ENCODE data around the gene RANBP10. TPM values are rescaled to one million over a fixed set of nuclear protein-coding genes. Genes with fewer than 3 reads are reported as not detected.

Gene RANBP10
- total and polyA plus RNA-seq, 9 of the 15 experiments (the other 6 are each of a cell fraction or from before 2014, with no cell fraction given), result 0.61 to 19.3 (median 5.9) TPM

DNA sequence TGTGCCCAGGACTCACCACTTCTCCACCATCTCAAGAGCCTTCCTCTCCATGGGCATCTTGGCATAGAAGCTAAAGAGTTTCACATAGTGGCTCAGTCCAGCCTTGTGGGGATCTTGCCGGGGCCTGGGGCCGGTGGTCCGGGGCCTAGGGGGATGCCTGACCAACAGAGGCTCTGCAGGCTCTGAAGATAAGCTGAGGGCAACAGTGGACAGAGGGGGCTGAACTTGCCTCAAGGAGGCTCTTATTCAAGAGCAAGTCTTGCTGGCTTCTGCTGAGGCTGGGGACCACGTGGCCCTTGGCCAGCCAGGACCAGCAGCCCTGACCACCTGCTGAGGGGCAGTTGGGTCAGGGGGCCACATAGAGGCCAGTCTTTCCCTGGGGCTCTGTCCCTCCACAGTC is 22.3 kb upstream of the RANBP10 start:
- Histone ChIP-seq H2AFZ (ENCODE audit: low read depth, low read length) (no peak overlapping the region), H3K36me3 (ENCODE audit: control insufficient read depth, insufficient read depth, low read length) (peaks cover 58% of the 10 kb centered on the region; the same call in 2 of the 3 replicates), H3K79me2 (ENCODE audit: control insufficient read depth, insufficient read depth, low read length) (peaks cover 16% of the 10 kb centered on the region), H3K4me2 (ENCODE audit: insufficient read depth, low read length) (no peak overlapping the region), H4K20me1 (replicated peaks; ENCODE audit: control insufficient read depth, insufficient read depth, low read length) (no peaks in the 10 kb centered on the region; the same call in 1 of the 2 replicates), H3K4me3 (no peak overlapping the region), H3K9ac (ENCODE audit: insufficient read depth in 1 of 2, low read depth in 2 of 2, low read length in 2 of 2) (no peak overlapping the region), H3K9me1 (ENCODE audit: control insufficient read depth, insufficient read depth, low read length) (peaks cover 5% of the 10 kb centered on the region), H3K27ac (ENCODE audit: extremely low read depth, low read depth, low read length) (no peak overlapping the region), H3K4me1 (replicated peaks in 1 of 2; ENCODE audit: control insufficient read depth in 2 of 2, insufficient read depth in 2 of 2, low read length in 2 of 2) (peaks cover 7 to 26% of the 10 kb centered on the region in 2 experiments; a peak in 4 of 5 replicates), H3K9me3 (replicated peaks; ENCODE audit: control insufficient read depth, insufficient read depth, low read depth, low read length) (no peaks in the 10 kb centered on the region), H3K27me3 (ENCODE audit: control insufficient read depth in 2 of 2, insufficient read depth in 2 of 2, low read length in 2 of 2) (no peaks in the 10 kb centered on the region)
- ChIA-PET CTCF (ENCODE audit: low intra/inter-chr PET ratio) (no interaction called here), POLR2A (no interaction called here)
- ATAC-seq (no peak), FAIRE-seq (no peak), DNase-seq (ENCODE audit: extremely low read depth in 1 of 4, low spot score in 3 of 4) (peak in 1 of 4 experiments; percentile 10)
- no TSS peak for BruUV-seq (replicated peaks)
- intact Hi-C loops (cut with micrococcal nuclease) (no loop called here), in situ Hi-C loops (cut with MboI) (no loop called here)
- TF ChIP-seq TGIF2 (CRISPR knock-in tag; IDR thresholded peaks at IDR 0.05) (no peak), SMARCB1 (IDR thresholded peaks at IDR 0.05; ENCODE audit: insufficient read length, low read depth) (no peak)
- WGBS (ENCODE audit: insufficient coverage, low coverage, missing lambda C conversion rate), result 91% methylated on average over 4 of the region's 4 CpGs

DNA sequence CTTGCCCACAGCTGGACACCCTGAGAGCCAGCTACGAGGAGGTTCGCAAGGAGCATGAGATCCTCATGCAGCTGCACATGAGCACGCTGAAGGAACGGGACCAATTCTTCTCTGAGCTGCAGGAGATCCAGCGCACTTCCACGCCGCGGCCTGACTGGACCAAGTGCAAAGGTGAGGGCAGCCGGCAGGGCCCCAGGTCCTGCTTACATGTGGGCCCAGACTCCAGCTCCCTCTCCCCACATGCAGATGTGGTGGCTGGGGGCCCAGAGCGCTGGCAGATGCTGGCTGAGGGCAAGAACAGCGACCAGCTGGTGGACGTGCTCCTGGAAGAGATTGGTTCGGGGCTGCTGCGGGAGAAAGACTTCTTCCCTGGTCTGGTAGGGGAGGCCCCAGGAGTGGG is 19.5 kb upstream of the RANBP10 start:
- CTCF ChIA-PET (ENCODE audit: low intra/inter-chr PET ratio), result no interaction called here
- H3K9me1 ChIP-seq (ENCODE audit: control insufficient read depth, insufficient read depth, low read length), result peaks cover 5% of the 10 kb centered on the region
- intact Hi-C loops (cut with micrococcal nuclease), result no loop called here
- no TSS peak for BruUV-seq (replicated peaks)
- peaks cover 42% of the 10 kb centered on the region; the same call in 2 of the 3 replicates for H3K36me3 ChIP-seq (ENCODE audit: control insufficient read depth, insufficient read depth, low read length)
- H3K4me2 ChIP-seq (ENCODE audit: insufficient read depth, low read length), result no peak overlapping the region
- TF ChIP-seq, protein P1, sequence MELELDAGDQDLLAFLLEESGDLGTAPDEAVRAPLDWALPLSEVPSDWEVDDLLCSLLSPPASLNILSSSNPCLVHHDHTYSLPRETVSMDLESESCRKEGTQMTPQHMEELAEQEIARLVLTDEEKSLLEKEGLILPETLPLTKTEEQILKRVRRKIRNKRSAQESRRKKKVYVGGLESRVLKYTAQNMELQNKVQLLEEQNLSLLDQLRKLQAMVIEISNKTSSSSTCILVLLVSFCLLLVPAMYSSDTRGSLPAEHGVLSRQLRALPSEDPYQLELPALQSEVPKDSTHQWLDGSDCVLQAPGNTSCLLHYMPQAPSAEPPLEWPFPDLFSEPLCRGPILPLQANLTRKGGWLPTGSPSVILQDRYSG (tag; conservative IDR thresholded peaks at IDR 0.05; ENCODE audit: low read depth), result no peak
- TF ChIP-seq ZKSCAN1 (IDR thresholded peaks at IDR 0.05; ENCODE audit: low read depth, low read length) (no peak), POLR2G (IDR thresholded peaks at IDR 0.05; ENCODE audit: low read depth, low read length) (peak; percentile 61), RBBP5 (IDR thresholded peaks at IDR 0.05; ENCODE audit: borderline replicate concordance, insufficient read depth, low read length, poor library complexity, severe bottlenecking) (peak; percentile 8)
- in situ Hi-C loops (cut with MboI), result no loop called here
- 84% methylated on average over 13 of the region's 14 CpGs for WGBS (ENCODE audit: insufficient coverage, low coverage, missing lambda C conversion rate)
- FAIRE-seq (no peak), ATAC-seq (no peak), DNase-seq (ENCODE audit: extremely low read depth in 1 of 4, low spot score in 3 of 4) (no peak)
- no peaks in the 10 kb centered on the region for H3K9me3 ChIP-seq (replicated peaks; ENCODE audit: control insufficient read depth, insufficient read depth, low read depth, low read length)
- H2AFZ ChIP-seq (ENCODE audit: low read depth, low read length), result no peak overlapping the region
- H3K27me3 ChIP-seq (ENCODE audit: control insufficient read depth in 2 of 2, insufficient read depth in 2 of 2, low read length in 2 of 2), result no peaks in the 10 kb centered on the region
- H3K9ac ChIP-seq (ENCODE audit: insufficient read depth in 1 of 2, low read depth in 2 of 2, low read length in 2 of 2), result peak overlapping the region in 1 of 2 experiments; percentile 43; a peak in 2 of 4 replicates
- H4K20me1 ChIP-seq (replicated peaks; ENCODE audit: control insufficient read depth, insufficient read depth, low read length), result no peaks in the 10 kb centered on the region; the same call in 1 of the 2 replicates
- no peak overlapping the region for H3K4me3 ChIP-seq
- POLR2A ChIA-PET, result interaction anchor here (0.6 to 3.2 kb wide), 4 partner anchors 9 to 297 kb away, joined by 3 to 19 read pairs (median 4); partner anchors contain the start of gene RIPOR1
- no peaks in the 10 kb centered on the region for H3K79me2 ChIP-seq (ENCODE audit: control insufficient read depth, insufficient read depth, low read length)
- peaks cover 0 to 10% of the 10 kb centered on the region in 2 experiments; a peak in 2 of 5 replicates for H3K4me1 ChIP-seq (replicated peaks in 1 of 2; ENCODE audit: control insufficient read depth in 2 of 2, insufficient read depth in 2 of 2, low read length in 2 of 2)
- no peak overlapping the region for H3K27ac ChIP-seq (ENCODE audit: extremely low read depth, low read depth, low read length)
